HG03135 (cell line): ENCODE measurements around the gene HIPK2.
"Not testable (repeated sequence)": the region's sequence is repeated elsewhere in the genome, so short reads cannot be mapped to it uniquely, and the experiment has no call there.

Source experiments
- ATAC-seq: cut with Tn5 transposase; IDR thresholded peaks from one replicate; pipeline ENCODE4 v1.9.1; 2021; ENCODE audit warnings: mild to moderate bottlenecking, moderate library complexity; ENCODE audit not compliant: unreplicated experiment

The HIPK2 gene

GRCh38 chr7:139679731-139680594 lies 97.8 kb downstream of the HIPK2 start:
- ATAC-seq: no peak

- no peak for ATAC-seq
Observed at GRCh38 chr7:139676390-139676789, 101.4 kb downstream of the HIPK2 start.

- no peak for ATAC-seq
Observed at GRCh38 chr7:139675127-139676125, 102.4 kb downstream of the HIPK2 start.

- no peak for ATAC-seq
Observed at GRCh38 chr7:139674752-139675126, 103.1 kb downstream of the HIPK2 start.

- ATAC-seq: no peak
Observed at GRCh38 chr7:139674341-139674740, 103.5 kb downstream of the HIPK2 start.

GRCh38 chr7:139673762-139674161 lies 104.0 kb downstream of the HIPK2 start:
- no peak for ATAC-seq

- ATAC-seq: peak; percentile 74
Observed at GRCh38 chr7:139673230-139673629, 104.6 kb downstream of the HIPK2 start.

GRCh38 chr7:139671967-139672366 lies 105.8 kb downstream of the HIPK2 start:
- no peak for ATAC-seq

GRCh38 chr7:139670662-139671061 lies 107.1 kb downstream of the HIPK2 start:
- not testable (repeated sequence) for ATAC-seq

- no peak for ATAC-seq
Observed at GRCh38 chr7:139669106-139670061, 108.4 kb downstream of the HIPK2 start.

GRCh38 chr7:139667377-139667776 lies 110.4 kb downstream of the HIPK2 start:
- ATAC-seq: no peak

GRCh38 chr7:139666501-139666900 lies 111.3 kb downstream of the HIPK2 start:
- no peak for ATAC-seq

- ATAC-seq: no peak
Observed at GRCh38 chr7:139664434-139664833, 113.4 kb downstream of the HIPK2 start.

GRCh38 chr7:139663608-139664177 lies 114.1 kb downstream of the HIPK2 start:
- no peak for ATAC-seq

- no peak for ATAC-seq
Observed at GRCh38 chr7:139661903-139662302, 115.9 kb downstream of the HIPK2 start.

GRCh38 chr7:139661043-139661440 lies 116.8 kb downstream of the HIPK2 start:
- no peak for ATAC-seq

GRCh38 chr7:139660317-139661042 lies 117.3 kb downstream of the HIPK2 start:
- ATAC-seq: no peak

GRCh38 chr7:139659922-139660316 lies 117.9 kb downstream of the HIPK2 start:
- no peak for ATAC-seq

GRCh38 chr7:139658908-139659675 lies 118.7 kb downstream of the HIPK2 start:
- no peak for ATAC-seq
